ENCODE data around the gene VAV3. TPM values are rescaled to one million over a fixed set of nuclear protein-coding genes. Genes with fewer than 3 reads are reported as not detected.

VAV3 gene
- total and polyA plus RNA-seq, 4 donors = 1.7 to 14.4 (median 7.6) TPM

GRCh38 chr1:107934578-107934977, 30.4 kb downstream of the VAV3 start:
- Histone ChIP-seq H3K4me3 (no peak overlapping the region), H3K4me1 (ENCODE audit: control insufficient read depth in 5 of 5, insufficient read depth in 5 of 5, low read length in 5 of 5) (peaks cover 0 to 3% (median 0%) of the 10 kb centered on the region in 5 donors), H3K27me3 (ENCODE audit: control insufficient read depth in 3 of 3, insufficient read depth in 3 of 3, low read length in 2 of 3) (no peaks in the 10 kb centered on the region), H3K9me3 (ENCODE audit: control insufficient read depth in 4 of 4, insufficient read depth in 3 of 4, low read length in 3 of 4) (no peaks in the 10 kb centered on the region), H3K9ac (ENCODE audit: insufficient read depth in 1 of 2, low read length in 2 of 2) (no peak overlapping the region), H3K36me3 (ENCODE audit: control insufficient read depth in 4 of 4, insufficient read depth in 4 of 4, low read length in 4 of 4) (no peaks in the 10 kb centered on the region), H3K27ac (ENCODE audit: low read depth in 1 of 2, low read length in 1 of 2) (no peak overlapping the region)
- 78 to 82% methylated on average over 5 of the region's 5 CpGs for WGBS, 2 donors
- no peak for DNase-seq
- TF ChIP-seq CTCF (IDR thresholded peaks at IDR 0.05; ENCODE audit: control extremely low read depth, extremely low read depth) = no peak
- ATAC-seq (ENCODE audit: insufficient read depth, low FRiP score) = no peak

GRCh38 chr1:107933736-107934135, 31.2 kb downstream of the VAV3 start:
- H3K9me3 ChIP-seq (ENCODE audit: control insufficient read depth in 4 of 4, insufficient read depth in 3 of 4, low read length in 3 of 4) = no peaks in the 10 kb centered on the region
- no peaks in the 10 kb centered on the region for H3K27me3 ChIP-seq (ENCODE audit: control insufficient read depth in 3 of 3, insufficient read depth in 3 of 3, low read length in 2 of 3)
- ATAC-seq (ENCODE audit: insufficient read depth, low FRiP score) (no peak), DNase-seq (peak in 1 of 3 donors; percentile 28)
- no peak for TF ChIP-seq CTCF (IDR thresholded peaks at IDR 0.05; ENCODE audit: control extremely low read depth, extremely low read depth)
- no peak overlapping the region for H3K4me3 ChIP-seq
- peaks cover 0 to 3% (median 0%) of the 10 kb centered on the region in 5 donors for H3K4me1 ChIP-seq (ENCODE audit: control insufficient read depth in 5 of 5, insufficient read depth in 5 of 5, low read length in 5 of 5)
- H3K36me3 ChIP-seq (ENCODE audit: control insufficient read depth in 4 of 4, insufficient read depth in 4 of 4, low read length in 4 of 4) = no peaks in the 10 kb centered on the region
- no peak overlapping the region for H3K9ac ChIP-seq (ENCODE audit: insufficient read depth in 1 of 2, low read length in 2 of 2)
- H3K27ac ChIP-seq (ENCODE audit: low read depth in 1 of 2, low read length in 1 of 2) = no peak overlapping the region
- 81 to 95% methylated on average over 1 of the region's 1 CpG for WGBS, 2 donors

GRCh38 chr1:107930292-107930691, 34.7 kb downstream of the VAV3 start:
- Histone ChIP-seq H3K27ac (ENCODE audit: low read depth in 1 of 2, low read length in 1 of 2) (no peak overlapping the region), H3K4me1 (ENCODE audit: control insufficient read depth in 5 of 5, insufficient read depth in 5 of 5, low read length in 5 of 5) (peaks cover 0 to 4% (median 0%) of the 10 kb centered on the region in 5 donors), H3K36me3 (ENCODE audit: control insufficient read depth in 4 of 4, insufficient read depth in 4 of 4, low read length in 4 of 4) (no peaks in the 10 kb centered on the region), H3K9me3 (ENCODE audit: control insufficient read depth in 4 of 4, insufficient read depth in 3 of 4, low read length in 3 of 4) (no peaks in the 10 kb centered on the region), H3K4me3 (no peak overlapping the region), H3K27me3 (ENCODE audit: control insufficient read depth in 3 of 3, insufficient read depth in 3 of 3, low read length in 2 of 3) (no peaks in the 10 kb centered on the region), H3K9ac (ENCODE audit: insufficient read depth in 1 of 2, low read length in 2 of 2) (no peak overlapping the region)
- DNase-seq (no peak), ATAC-seq (ENCODE audit: insufficient read depth, low FRiP score) (no peak)
- WGBS, 2 donors = 86 to 98% methylated on average over 1 of the region's 1 CpG
- TF ChIP-seq CTCF (IDR thresholded peaks at IDR 0.05; ENCODE audit: control extremely low read depth, extremely low read depth) = no peak

GRCh38 chr1:107927820-107928219, 37.2 kb downstream of the VAV3 start:
- H3K36me3 ChIP-seq (ENCODE audit: control insufficient read depth in 4 of 4, insufficient read depth in 4 of 4, low read length in 4 of 4) = no peaks in the 10 kb centered on the region
- H3K4me3 ChIP-seq = no peak overlapping the region
- H3K27ac ChIP-seq (ENCODE audit: low read depth in 1 of 2, low read length in 1 of 2) = no peak overlapping the region
- H3K9me3 ChIP-seq (ENCODE audit: control insufficient read depth in 4 of 4, insufficient read depth in 3 of 4, low read length in 3 of 4) = no peaks in the 10 kb centered on the region
- 89 to 95% methylated on average over 2 of the region's 2 CpGs for WGBS, 2 donors
- ATAC-seq (ENCODE audit: insufficient read depth, low FRiP score) (no peak), DNase-seq (no peak)
- H3K9ac ChIP-seq (ENCODE audit: insufficient read depth in 1 of 2, low read length in 2 of 2) = no peak overlapping the region
- peaks cover 0 to 4% (median 4%) of the 10 kb centered on the region in 5 donors for H3K4me1 ChIP-seq (ENCODE audit: control insufficient read depth in 5 of 5, insufficient read depth in 5 of 5, low read length in 5 of 5)
- TF ChIP-seq CTCF (IDR thresholded peaks at IDR 0.05; ENCODE audit: control extremely low read depth, extremely low read depth) = no peak
- H3K27me3 ChIP-seq (ENCODE audit: control insufficient read depth in 3 of 3, insufficient read depth in 3 of 3, low read length in 2 of 3) = no peaks in the 10 kb centered on the region
